Upper lobe of right lung (tissue), 1 donor: ENCODE results near the gene TRAF3IP3. TPM values are rescaled to one million over a fixed set of nuclear protein-coding genes. Genes with fewer than 3 reads are reported as not detected.

ENCODE experiments used
- ATAC-seq: fragments of 200-7000 bp; cut with Tn5 transposase; one replicate; pipeline ENCODE4 v1.9.1; 2020; ENCODE audit warnings: mild to moderate bottlenecking, moderate library complexity
- DNase-seq: peaks from one replicate; pipeline ENCODE4 v3.0.0-alpha.2; 2020
- H3K27ac ChIP-seq: fragments of 200-600 bp; one replicate; pipeline ENCODE4 v1.8.0; 2022
- H3K27me3 ChIP-seq: fragments of 200-600 bp; one replicate; pipeline ENCODE4 v1.8.0; 2022; ENCODE audit warnings: mild to moderate bottlenecking
- H3K36me3 ChIP-seq: fragments of 200-600 bp; one replicate; pipeline ENCODE4 v1.8.0; 2022
- H3K4me1 ChIP-seq: fragments of 200-600 bp; one replicate; pipeline ENCODE4 v1.8.0; 2022
- H3K4me3 ChIP-seq: fragments of 200-600 bp; one replicate; pipeline ENCODE4 v1.8.0; 2022; ENCODE audit warnings: mild to moderate bottlenecking
- H3K9me3 ChIP-seq: fragments of 200-600 bp; one replicate; pipeline ENCODE4 v1.8.0; 2022
- CTCF ChIP-seq: fragments of 200-600 bp; IDR thresholded peaks from one replicate; pipeline ENCODE4 v1.8.0; 2022; ENCODE audit warnings: antibody characterized with exemption
- intact Hi-C: fragments of 100-400 bp; cut with DNase I; formaldehyde crosslinking; loops from one replicate; pipeline ENCODE4 v1.11.0; 2022
- total RNA-seq: library from RNA; stranded (reverse); fragmentation: NEBNext Ultra II Directional; extraction: Animal tissue kit (Norgen Biotek cat#: 25700); gene quantifications from one replicate; pipeline ENCODE4 v1.2.1, GENCODE V29; 2021
- donor health status: DM: no; HTN: yes; CAD: no; lungs with severe emphysema.

TRAF3IP3 gene
- total RNA-seq, 1 donor from 2014 or later, result 12.4 TPM

- Histone ChIP-seq H3K9me3 (no peaks in the 10 kb centered on the region), H3K27ac (no peak overlapping the region), H3K36me3 (no peaks in the 10 kb centered on the region), H3K4me1 (peaks cover 4% of the 10 kb centered on the region), H3K4me3 (no peak overlapping the region), H3K27me3 (no peaks in the 10 kb centered on the region)
- no peak for TF ChIP-seq CTCF
- DNase-seq (no peak), ATAC-seq (no peak)
- intact Hi-C loops, result no loop called here
Observed at GRCh38 chr1:209807509-209807908, 51.7 kb downstream of the TRAF3IP3 start.

DNA sequence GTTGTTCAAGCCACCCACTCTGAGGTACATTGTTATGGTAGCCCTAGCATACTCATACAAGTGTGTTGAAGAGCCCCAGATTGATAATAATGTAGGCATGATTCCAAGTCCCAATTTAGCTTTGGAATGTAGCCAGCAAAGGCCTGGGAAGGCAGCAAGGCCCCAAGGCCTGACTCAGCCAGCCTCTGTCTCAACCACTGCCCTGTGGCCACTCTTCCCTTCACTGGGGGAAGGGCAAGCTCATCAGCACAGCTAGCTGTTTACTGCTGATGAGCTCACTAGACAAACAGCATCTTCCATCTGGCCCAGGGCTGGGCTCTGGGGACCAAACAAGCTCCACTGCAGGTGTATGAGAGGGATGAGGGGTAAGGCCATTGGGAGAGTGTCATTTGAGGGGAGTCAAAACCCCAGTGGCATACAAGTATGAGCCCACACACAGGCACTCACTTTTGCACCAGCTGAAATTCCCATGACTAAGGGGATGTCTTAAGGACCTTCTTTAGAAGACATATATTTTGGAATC, 52.3 kb downstream of the TRAF3IP3 start:
- DNase-seq, result no peak
- ATAC-seq, result no peak

DNA sequence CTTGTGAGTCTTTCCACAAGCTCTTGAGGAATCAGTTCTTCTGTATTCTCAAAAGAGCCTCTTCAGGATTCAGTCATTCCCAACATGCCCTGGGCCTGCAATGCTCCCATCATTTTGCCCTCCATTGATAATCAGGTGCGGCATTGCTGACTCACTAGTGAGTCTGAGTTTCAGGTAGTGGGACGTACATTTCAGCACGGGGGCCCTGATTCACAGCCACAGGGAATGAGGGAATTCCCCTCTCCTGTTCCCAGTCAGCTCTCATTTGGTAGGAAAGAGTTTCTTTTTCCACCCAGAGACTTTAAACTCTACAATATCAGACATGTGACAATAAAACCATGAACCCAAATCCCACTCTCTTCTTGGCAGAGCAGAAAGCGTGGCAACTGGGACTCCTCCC, 53.8 kb downstream of the TRAF3IP3 start:
- intact Hi-C loops, result no loop called here
- no peaks in the 10 kb centered on the region for H3K36me3 ChIP-seq
- no peaks in the 10 kb centered on the region for H3K9me3 ChIP-seq
- TF ChIP-seq CTCF, result no peak
- H3K27ac ChIP-seq, result no peak overlapping the region
- no peak overlapping the region for H3K4me3 ChIP-seq
- H3K27me3 ChIP-seq, result no peaks in the 10 kb centered on the region
- DNase-seq, result no peak
- peaks cover 4% of the 10 kb centered on the region for H3K4me1 ChIP-seq
- ATAC-seq, result no peak

More for the DNA sequence above, 52.3 kb downstream of the TRAF3IP3 start:
- no peak overlapping the region for H3K4me3 ChIP-seq
- H3K27me3 ChIP-seq, result no peaks in the 10 kb centered on the region
- no peaks in the 10 kb centered on the region for H3K36me3 ChIP-seq
- H3K9me3 ChIP-seq, result no peaks in the 10 kb centered on the region
- no peak for TF ChIP-seq CTCF
- H3K27ac ChIP-seq, result no peak overlapping the region
- H3K4me1 ChIP-seq, result peaks cover 4% of the 10 kb centered on the region
- intact Hi-C loops, result no loop called here

DNA sequence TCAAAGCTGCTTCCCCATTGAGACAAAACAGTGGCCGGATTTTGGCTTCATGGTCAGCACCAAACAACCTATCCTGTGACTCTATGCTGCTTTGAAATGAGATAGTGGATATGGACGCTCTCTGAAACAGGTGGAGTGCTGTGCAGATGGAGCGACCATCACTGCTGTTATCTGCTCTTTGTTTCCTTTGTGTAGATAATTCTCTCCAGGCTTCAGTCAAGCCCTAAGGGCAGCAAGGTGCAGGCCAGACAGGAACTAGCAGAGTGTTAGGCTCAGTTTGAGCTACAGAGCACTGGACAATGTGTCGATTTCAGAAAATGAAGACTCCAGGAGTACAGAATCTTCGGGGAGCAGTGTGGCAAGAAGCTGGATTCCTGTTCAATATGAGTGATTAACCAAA, 54.9 kb downstream of the TRAF3IP3 start:
- Histone ChIP-seq H3K4me1 (peaks cover 4% of the 10 kb centered on the region), H3K9me3 (no peaks in the 10 kb centered on the region), H3K27me3 (no peaks in the 10 kb centered on the region), H3K36me3 (no peaks in the 10 kb centered on the region), H3K27ac (no peak overlapping the region), H3K4me3 (no peak overlapping the region)
- intact Hi-C loops, result no loop called here
- no peak for ATAC-seq
- no peak for TF ChIP-seq CTCF
- no peak for DNase-seq

GRCh38 chr1:209813902-209814301, 58.0 kb downstream of the TRAF3IP3 start:
- no peak for DNase-seq
- H3K27ac ChIP-seq, result no peak overlapping the region
- no peaks in the 10 kb centered on the region for H3K36me3 ChIP-seq
- no peak for TF ChIP-seq CTCF
- intact Hi-C loops, result no loop called here
- no peaks in the 10 kb centered on the region for H3K9me3 ChIP-seq
- H3K4me1 ChIP-seq, result no peaks in the 10 kb centered on the region
- no peak overlapping the region for H3K4me3 ChIP-seq
- ATAC-seq, result no peak
- peaks cover 5% of the 10 kb centered on the region for H3K27me3 ChIP-seq

GRCh38 chr1:209815490-209815889, 59.6 kb downstream of the TRAF3IP3 start:
- intact Hi-C loops, result no loop called here
- Histone ChIP-seq H3K27ac (no peak overlapping the region), H3K36me3 (no peaks in the 10 kb centered on the region), H3K27me3 (peaks cover 10% of the 10 kb centered on the region), H3K4me3 (no peak overlapping the region), H3K4me1 (no peaks in the 10 kb centered on the region), H3K9me3 (no peaks in the 10 kb centered on the region)
- DNase-seq, result no peak
- no peak for TF ChIP-seq CTCF
- ATAC-seq, result no peak
